ENCODE results near the gene MAPKAP1.

MAPKAP1 gene

DNA sequence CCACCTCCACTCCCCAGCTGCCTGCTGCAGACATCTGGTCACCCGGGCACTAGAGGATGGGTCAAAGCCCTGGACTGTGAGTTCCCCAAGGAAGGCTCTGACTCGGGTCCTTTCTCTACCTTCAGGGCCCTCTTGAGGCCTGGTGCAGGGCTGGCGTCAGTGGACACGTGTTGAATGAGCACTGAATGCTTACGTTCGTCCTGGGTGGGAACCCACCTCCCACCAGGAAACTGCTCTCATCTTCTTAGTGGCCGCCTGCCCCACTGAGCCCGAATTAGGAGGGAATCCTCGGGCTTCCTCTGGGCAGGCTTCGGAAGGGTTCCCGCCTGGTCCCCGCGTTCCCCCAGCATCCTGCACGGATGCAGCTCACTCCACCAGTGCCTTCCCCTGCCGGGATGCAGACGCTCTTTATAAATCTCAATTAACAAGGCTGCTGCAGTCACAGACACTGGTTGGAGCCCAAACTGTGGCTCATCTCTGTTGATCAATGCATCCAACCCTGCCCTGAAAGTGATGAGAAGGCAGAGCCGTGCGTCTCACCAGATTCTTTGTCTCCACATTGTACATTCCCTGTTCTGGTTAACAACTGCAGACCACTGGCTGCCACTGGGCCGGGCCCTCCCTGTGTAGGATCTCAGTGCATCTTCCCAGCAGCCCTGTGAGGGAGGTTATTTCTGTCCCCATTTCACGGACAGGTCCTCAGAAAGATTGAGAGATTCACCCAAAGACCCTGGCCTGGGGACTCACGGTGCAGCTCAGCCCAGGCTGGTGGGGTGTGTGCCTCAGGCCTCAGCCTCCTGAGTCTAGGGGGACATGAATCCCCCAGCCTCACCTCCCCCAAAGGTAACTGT is 276.6 kb downstream of the MAPKAP1 start:
- TF ChIP-seq ZNF274 (IDR thresholded peaks at IDR 0.05; ENCODE audit: low read depth, low read length), result no peak
- H3K4me3 ChIP-seq (ENCODE audit: low read length), result no peak overlapping the region

DNA sequence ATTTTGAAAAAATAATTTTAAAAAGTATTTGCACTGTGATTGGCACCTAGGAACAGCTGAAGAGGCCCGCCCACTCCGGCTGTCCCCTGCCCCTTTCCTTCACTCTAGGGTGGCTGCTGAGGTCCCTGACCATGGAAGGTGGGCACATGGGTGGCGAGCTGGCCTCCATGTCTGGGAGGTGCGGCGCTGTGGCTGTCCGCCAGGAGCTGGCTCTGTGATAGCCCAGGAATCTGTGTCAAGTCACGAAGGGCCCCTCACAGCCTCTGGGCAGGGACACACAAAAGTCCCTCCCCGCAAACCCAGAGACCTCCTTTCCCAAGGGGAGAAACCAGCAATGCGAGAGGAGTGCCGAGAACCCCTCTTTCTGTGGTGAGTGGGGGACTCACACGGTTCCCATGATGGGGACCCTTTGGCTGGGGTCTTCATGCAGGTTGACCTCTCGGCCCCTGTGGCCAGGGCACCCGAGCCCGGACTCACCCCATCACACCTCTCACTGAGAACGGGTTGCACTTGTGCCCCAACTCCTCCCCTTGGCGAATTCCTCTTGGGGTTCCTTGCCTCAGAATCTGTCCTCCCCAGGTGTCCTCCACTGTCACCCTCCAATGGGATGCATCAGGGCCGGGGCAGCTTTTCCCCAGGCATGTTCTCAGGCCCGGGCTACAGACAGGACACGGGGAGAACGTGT is 277.4 kb downstream of the MAPKAP1 start:
- no peak overlapping the region for H3K4me3 ChIP-seq (ENCODE audit: low read length)
- no peak for TF ChIP-seq ZNF274 (IDR thresholded peaks at IDR 0.05; ENCODE audit: low read depth, low read length)

DNA sequence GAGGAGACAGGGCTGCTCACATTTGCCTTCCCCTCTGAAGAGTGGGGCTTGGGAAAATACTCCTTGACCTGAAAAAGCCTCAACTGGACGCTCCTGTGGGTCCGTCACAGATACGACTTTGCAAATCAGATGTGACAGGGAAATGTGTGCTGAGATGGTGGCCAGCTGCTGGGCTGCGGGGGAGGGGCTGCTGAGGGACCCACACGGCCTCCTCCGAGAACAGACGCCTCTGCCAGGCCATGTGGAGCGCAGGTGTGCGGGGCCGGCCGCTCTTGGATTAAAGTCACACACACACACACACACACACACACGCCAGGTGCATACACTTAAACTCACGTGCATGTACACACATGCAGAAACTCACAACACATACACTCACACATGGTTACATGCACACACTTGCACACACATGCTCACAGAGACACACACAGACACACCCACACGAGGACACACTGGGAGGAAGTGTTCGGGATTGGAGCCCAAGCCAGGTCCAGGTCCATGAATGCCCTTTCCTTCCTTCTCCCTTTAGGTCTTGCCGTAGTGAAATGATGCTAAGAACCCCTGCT is 278.0 kb downstream of the MAPKAP1 start:
- no peak overlapping the region for H3K4me3 ChIP-seq (ENCODE audit: low read length)

DNA sequence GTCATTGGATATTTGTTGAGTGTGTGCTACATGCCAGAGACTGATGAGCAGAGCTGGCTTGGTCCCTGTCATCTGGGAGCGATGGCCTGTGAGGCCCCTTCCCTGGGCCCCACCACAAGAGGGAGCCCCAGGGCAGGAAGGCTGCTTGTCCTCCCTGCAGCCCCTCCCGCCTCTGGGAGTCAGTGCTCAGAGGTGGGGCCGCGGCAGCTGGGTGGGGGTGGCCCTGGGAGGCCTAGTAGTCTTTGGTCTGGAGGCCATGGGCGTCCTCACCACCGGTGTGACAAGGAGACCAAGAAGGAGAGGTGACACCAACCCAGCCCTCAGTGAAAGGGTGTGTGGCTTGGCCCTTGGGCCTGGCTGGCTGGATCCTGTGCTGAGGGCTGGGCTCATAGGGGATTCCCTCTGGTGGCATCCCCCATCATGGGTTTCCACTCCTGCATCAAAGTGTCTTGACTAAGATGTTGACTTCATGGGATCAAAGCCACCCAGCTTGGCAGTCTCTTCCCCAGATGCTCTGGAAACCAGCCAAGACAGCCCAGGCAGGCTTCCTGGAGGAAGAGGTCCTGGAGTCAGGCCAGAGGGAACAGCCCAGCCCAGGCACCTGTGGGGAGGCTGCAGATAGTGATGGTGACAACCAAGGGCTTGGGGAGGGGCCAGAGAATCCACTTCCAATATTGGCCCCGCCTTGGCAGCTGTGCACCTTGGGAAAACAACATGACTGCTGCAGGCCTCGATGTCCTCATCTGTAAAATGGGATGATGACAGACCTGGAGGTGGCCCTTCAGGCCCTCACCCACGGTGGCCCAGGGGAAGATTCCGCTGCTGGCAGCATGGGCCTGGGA is 278.7 kb downstream of the MAPKAP1 start:
- no peak for TF ChIP-seq ZNF274 (IDR thresholded peaks at IDR 0.05; ENCODE audit: low read depth, low read length)
- H3K4me3 ChIP-seq (ENCODE audit: low read length), result no peak overlapping the region

More for the DNA sequence above, 278.0 kb downstream of the MAPKAP1 start:
- TF ChIP-seq ZNF274 (IDR thresholded peaks at IDR 0.05; ENCODE audit: low read depth, low read length), result no peak

DNA sequence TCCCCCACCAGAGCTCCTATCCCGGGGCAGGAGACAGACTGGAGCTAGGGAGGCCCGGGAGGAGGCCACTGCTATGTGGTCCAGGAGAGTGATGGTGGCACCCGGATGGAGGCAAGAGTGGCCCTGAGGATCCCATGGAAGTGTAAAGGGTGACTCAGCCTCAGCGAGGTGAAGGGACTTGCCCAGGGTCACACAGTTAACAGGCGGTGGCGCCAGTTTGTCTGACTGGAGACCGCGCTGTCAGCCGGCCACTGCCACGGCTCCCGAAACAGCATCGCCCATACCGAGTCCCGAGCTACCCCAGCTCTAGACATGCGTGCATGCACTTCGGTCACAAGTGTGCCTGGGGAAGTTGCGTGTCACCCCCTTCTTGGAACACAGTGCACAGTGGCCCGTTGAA is 279.5 kb downstream of the MAPKAP1 start:
- no peak for TF ChIP-seq ZNF274 (IDR thresholded peaks at IDR 0.05; ENCODE audit: low read depth, low read length)
- no peak overlapping the region for H3K4me3 ChIP-seq (ENCODE audit: low read length)

DNA sequence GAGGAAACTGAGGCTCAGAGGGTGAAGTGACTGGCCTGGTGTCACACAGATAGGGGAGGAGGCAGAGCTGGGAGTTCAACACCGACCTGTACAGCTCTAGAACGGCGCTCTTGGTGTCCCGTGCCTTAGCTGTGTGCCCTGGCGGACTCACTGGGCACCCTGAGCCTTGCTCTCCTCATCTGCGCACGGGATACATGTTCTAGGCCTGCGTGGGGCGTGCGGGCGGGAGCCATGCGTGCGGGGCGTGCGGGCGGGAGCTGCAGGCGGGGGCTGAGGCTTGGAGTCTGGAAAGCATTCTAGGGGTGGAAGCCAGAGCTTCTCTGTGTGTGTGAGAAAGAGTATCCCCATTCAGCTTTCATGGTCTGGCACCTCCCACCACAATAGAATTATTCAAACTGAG is 280.1 kb downstream of the MAPKAP1 start:
- H3K4me3 ChIP-seq (ENCODE audit: low read length), result no peak overlapping the region

DNA sequence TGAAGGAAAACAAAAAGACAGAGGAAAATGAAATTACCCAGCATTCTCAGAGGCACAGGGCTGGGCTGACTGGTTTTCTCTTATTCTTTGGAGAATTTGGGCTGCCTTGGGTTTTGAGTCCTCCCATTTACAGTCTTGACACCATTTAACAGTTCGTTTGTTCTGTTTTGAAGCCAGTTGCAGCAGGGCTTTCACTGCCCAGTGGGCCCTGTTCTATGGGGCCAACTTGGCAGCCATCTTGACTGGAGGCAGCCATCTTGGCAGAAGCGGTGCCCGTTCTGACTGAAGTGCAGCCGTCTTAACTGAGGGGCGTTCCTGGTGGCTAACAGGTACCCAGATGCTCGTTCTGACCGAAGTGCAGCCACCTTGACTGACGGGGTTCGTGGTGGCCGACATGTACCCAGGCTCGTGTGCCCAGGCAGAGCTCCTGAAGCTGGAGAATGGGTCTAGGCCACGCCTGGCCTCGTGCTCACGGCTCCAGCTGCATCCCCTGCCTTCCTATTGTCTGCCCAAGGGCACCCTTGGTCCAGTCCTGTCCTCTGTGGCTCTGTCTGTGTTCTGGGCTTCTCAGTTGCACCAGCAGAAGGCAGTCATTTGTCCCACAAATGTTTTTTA is 281.0 kb downstream of the MAPKAP1 start:
- no peak overlapping the region for H3K4me3 ChIP-seq (ENCODE audit: low read length)
- TF ChIP-seq ZNF274 (IDR thresholded peaks at IDR 0.05; ENCODE audit: low read depth, low read length), result no peak

More for the DNA sequence above, 280.1 kb downstream of the MAPKAP1 start:
- TF ChIP-seq ZNF274 (IDR thresholded peaks at IDR 0.05; ENCODE audit: low read depth, low read length), result no peak

DNA sequence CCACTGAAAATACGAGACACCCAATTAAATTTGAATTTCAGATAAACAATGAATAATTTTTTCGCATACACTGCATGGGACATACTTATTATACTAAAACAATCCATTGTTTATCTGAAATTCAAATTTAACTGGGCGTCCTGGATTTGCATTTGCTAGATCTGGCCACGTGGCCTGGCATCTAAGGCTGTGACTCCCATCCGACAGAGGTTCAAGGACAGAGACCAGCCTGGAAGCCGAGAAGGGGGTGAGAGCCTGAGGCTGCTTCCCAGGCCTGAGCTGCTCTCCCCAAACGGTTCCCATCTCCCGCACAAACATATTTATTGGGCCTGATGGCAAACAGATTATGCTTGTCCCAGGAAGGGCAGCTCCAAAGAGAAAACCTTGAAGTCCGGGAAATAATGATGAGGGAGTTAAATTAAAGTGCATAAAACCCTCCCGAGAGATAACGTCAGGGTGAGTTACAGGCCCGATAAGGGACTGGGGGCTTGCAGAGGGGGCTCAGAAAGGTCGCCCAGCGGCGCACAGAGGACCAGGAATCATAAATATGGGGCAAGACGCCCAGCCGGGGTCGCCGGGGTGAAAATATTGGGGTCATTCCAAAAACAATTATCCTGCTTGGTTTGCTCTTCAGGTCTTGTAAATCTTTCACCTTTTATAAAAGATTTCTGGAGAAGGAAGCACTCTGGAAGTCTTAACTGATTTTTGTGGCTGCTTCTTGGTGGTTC is 281.7 kb downstream of the MAPKAP1 start:
- H3K4me3 ChIP-seq (ENCODE audit: low read length), result no peak overlapping the region
- no peak for TF ChIP-seq ZNF274 (IDR thresholded peaks at IDR 0.05; ENCODE audit: low read depth, low read length)

DNA sequence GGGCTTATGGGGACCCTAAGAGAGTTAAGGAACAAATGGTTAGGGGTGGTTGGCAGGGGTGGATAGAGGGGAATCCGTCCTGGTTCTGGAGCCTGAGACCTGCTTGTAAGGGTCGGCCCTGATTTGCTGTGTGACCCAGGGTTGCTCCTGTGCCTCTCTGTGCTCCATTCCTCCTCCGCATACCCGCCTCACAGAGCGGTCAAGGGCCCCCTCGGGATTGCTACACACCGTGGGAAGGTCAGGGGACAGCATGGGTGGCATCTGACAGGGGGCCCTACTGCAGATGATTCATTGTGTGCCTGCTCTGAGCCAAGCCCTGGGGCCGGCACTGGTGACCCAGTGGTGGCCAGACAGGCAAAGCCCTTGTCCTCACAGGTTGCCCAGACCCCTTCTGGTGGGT is 283.0 kb downstream of the MAPKAP1 start:
- no peak overlapping the region for H3K4me3 ChIP-seq (ENCODE audit: low read length)
- no peak for TF ChIP-seq ZNF274 (IDR thresholded peaks at IDR 0.05; ENCODE audit: low read depth, low read length)

DNA sequence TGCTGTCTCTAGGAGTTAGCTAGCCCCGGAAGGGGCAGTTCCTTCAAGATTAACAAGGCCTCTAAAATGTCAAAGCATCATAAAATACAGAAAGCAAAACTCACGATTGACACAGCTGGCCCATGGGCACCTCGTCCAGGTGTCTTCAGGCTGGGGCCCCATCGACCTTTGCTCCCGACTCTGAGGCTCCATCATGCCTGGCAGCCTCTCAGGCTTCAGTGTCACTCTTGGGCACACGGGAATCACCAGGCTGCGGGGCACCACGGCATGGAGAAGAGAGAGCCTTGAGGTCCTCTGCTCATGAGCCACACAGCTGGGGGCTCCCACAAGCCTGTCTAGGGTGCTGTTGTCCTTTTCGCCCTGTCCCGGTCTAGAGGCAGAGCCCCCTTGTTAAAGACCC is 284.2 kb downstream of the MAPKAP1 start:
- no peak overlapping the region for H3K4me3 ChIP-seq (ENCODE audit: low read length)
- TF ChIP-seq ZNF274 (IDR thresholded peaks at IDR 0.05; ENCODE audit: low read depth, low read length), result no peak

DNA sequence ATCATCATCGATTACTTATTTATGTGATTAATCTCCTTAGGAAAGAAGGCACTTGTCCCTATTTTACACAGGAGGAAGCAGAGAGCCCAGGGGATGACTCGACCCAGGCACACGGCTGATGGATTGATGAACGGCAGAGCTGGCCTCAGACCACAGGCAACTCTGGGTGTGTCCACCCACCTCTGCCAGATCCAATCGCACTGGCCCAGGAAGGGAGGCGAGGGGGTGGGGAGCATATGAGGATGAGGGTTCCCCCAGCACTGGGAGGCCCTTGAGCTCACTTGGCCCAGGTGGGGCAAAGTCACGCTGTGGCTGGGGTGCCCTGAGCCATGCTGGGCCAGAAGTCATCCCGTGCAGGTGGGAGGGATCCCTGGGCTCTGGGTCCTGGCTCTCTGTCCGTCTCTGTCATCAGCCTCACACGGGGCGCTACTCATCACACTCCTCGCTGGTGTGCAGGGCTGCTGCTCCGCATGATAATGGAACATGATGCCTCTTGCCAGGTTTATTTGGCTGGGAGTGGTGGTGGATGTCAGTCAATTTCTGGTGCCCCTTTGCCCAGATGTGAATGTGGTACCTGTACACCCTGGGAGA is 285.3 kb downstream of the MAPKAP1 start:
- H3K4me3 ChIP-seq (ENCODE audit: low read length), result no peak overlapping the region
- TF ChIP-seq ZNF274 (IDR thresholded peaks at IDR 0.05; ENCODE audit: low read depth, low read length), result no peak

DNA sequence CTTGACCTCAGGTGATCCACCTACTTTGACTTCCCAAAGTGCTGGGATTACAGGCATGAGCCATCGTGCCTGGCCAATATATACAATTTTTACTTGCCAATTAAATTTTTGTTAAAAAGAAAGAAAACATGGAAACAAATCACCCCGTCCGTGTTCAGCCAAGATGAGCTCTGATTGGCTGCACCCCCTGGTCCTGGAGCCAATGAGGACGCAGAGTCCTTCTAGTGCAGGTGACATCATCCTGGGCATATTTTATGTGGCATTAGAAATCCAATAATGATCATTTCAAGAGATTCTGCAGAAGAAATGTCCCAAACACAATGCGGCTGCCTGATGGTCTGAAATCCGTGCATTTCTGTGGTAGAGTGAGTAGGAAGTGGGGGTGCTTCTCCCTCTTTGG is 285.8 kb downstream of the MAPKAP1 start:
- H3K4me3 ChIP-seq (ENCODE audit: low read length), result no peak overlapping the region
- no peak for TF ChIP-seq ZNF274 (IDR thresholded peaks at IDR 0.05; ENCODE audit: low read depth, low read length)

DNA sequence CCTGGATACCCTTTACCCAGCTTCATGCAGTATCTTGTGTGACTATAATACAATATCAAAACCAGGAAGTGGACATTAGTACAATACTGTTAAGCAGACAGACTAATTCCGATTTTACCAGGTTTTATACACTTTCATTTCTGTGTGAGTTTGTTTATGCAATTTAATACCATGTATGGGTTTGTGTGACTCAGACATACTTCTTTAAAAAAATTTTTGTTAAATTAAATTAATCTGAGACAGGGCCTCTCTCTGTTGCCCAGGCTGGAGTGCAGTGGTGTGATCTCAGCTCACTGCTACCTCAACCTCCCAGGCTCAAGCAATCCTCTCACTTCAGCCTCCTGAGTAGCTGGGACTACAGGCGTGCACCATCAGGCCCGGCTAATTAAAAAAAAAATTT is 288.6 kb downstream of the MAPKAP1 start:
- TF ChIP-seq ZNF274 (IDR thresholded peaks at IDR 0.05; ENCODE audit: low read depth, low read length), result no peak
- no peak overlapping the region for H3K4me3 ChIP-seq (ENCODE audit: low read length)
